Adrenal gland (tissue), 12 donors: ENCODE results near the gene MICAL3. TPM values are rescaled to one million over a fixed set of nuclear protein-coding genes. Genes with fewer than 3 reads are reported as not detected.
"Not testable (repeated sequence)": the region's sequence is repeated elsewhere in the genome, so short reads cannot be mapped to it uniquely, and the experiment has no call there.

Source experiments
- DNase-seq, 7 donors: peaks; one replicate each; pipeline ENCODE4 v3.0.0-alpha.2; 2019 to 2020
- H3K27ac ChIP-seq, 5 donors: fragments of 200-600 bp; sonication (generic) in 4 of 5; 1 replicate in 3 of 5; 2 replicates in 2 of 5; pipeline versions ENCODE4 v1.5.1 to v1.8.0; 2016 to 2020; ENCODE audit warnings: mild to moderate bottlenecking in 1 of 5
- H3K27me3 ChIP-seq: fragments of 200-600 bp; 2 replicates; pipeline ENCODE4 v1.8.0; 2021
- H3K36me3 ChIP-seq, 2 donors: fragments of 200-600 bp; replicated peaks in 1 of 2; 1 replicate in 1 of 2; 2 replicates in 1 of 2; pipeline versions ENCODE4 v1.5.1 to v1.8.0; 2018 to 2022
- H3K4me1 ChIP-seq, 2 donors: fragments of 200-600 bp; replicated peaks in 1 of 2; 1 replicate in 1 of 2; 2 replicates in 1 of 2; pipeline versions ENCODE4 v1.5.1 to v1.8.0; 2018 to 2021
- H3K4me3 ChIP-seq, 4 donors: fragments of 200-600 bp; sonication (generic) in 3 of 4; one replicate each; pipeline ENCODE4 v1.5.1; 2016 to 2018
- H3K9me3 ChIP-seq, 3 donors: fragments of 200-600 bp; sonication (generic) in 1 of 3; replicated peaks in 1 of 3; 1 replicate in 2 of 3; 2 replicates in 1 of 3; pipeline versions ENCODE4 v1.5.1 to v1.8.0; 2016 to 2021
- CTCF ChIP-seq, 6 experiments: fragments of 450-650 bp in 4 of 6; fragments of 200-600 bp in 2 of 6; sonication (generic) in 1 of 6; IDR thresholded peaks; 1 replicate in 5 of 6; 2 replicates in 1 of 6; pipeline versions ENCODE4 v1.5.1 to v1.8.0; 2016 to 2021; ENCODE audit warnings: antibody characterized with exemption in 6 of 6, mild to moderate bottlenecking in 2 of 6, moderate library complexity in 1 of 6
- POLR2A ChIP-seq, 2 donors: fragments of 450-650 bp; IDR thresholded peaks; one replicate each; pipeline ENCODE4 v1.6.1; 2017; ENCODE audit warnings: antibody characterized with exemption in 2 of 2, mild to moderate bottlenecking in 2 of 2, moderate library complexity in 1 of 2
- WGBS, 4 donors: extraction: QIAGEN DNeasy Blood & Tissue Kit in 2 of 4; methylation state at CpG; one replicate each; pipeline versions ENCODE4 v1.1.5 to v1.1.7; 2013 to 2017; 5-methylcytosine and 5-hydroxymethylcytosine counted together
- intact Hi-C, 2 donors: fragments of 100-400 bp; cut with DNase I; formaldehyde crosslinking; loops; one replicate each; pipeline versions ENCODE4 v1.14.1 to v1.15.0; 2022 to 2023
- polyA plus RNA-seq, 3 donors: library from polyadenylated mRNA; stranded (reverse); fragments of 200-250 nt in 2 of 3; fragments of 350-450 nt in 1 of 3; fragmentation: Illumina TruSeq in 1 of 3; extraction: RNeasy Lipid Tissue Mini Kit (QIAGEN cat#74804) in 1 of 3; gene quantifications; one replicate each; pipeline ENCODE4 v1.2.3, GENCODE V29; 2013 to 2014
- total RNA-seq, 9 donors: library from RNA; depleted of rRNA in 4 of 9; stranded (reverse); fragments of >200 nt in 4 of 9; fragments of 120-200 nt in 1 of 9; fragmentation: NEBNext Ultra II Directional in 1 of 9; extraction: Animal tissue kit (Norgen Biotek cat#: 25700) in 1 of 9; gene quantifications; one replicate each; pipeline versions ENCODE4 v1.1.0 to v1.2.4, GENCODE V29; 2013 to 2023
- donor health status: healthy with polysubstance abuse.
- donor health status: Bipolar disorder and iron deficiency.
- donor health status: DM: yes; HTN: yes; CAD: no.
- donor health status: DM: no; HTN: no; CAD: no.
- donor health status: DM: no; HTN: no; CAD: no.
- donor health status: DM: yes; HTN: yes; CAD: no.

Gene MICAL3
- total and polyA plus RNA-seq, 12 donors: 10.9 to 82.6 (median 34.4) TPM

GRCh38 chr22:17880468-17880867, 143.9 kb downstream of the MICAL3 start:
- H3K4me3 ChIP-seq: no peak overlapping the region
- peaks cover 0 to 28% of the 10 kb centered on the region in 2 donors for H3K36me3 ChIP-seq
- TF ChIP-seq POLR2A (IDR thresholded peaks at IDR 0.05): no peak
- TF ChIP-seq CTCF (IDR thresholded peaks at IDR 0.05): no peak
- no peak for DNase-seq
- H3K4me1 ChIP-seq: no peaks in the 10 kb centered on the region
- no peaks in the 10 kb centered on the region for H3K9me3 ChIP-seq
- 90 to 97% (median 92%) methylated on average over 10 of the region's 10 CpGs for WGBS, 4 donors
- H3K27me3 ChIP-seq: no peaks in the 10 kb centered on the region
- intact Hi-C loops: no loop called here
- H3K27ac ChIP-seq: no peak overlapping the region

DNA sequence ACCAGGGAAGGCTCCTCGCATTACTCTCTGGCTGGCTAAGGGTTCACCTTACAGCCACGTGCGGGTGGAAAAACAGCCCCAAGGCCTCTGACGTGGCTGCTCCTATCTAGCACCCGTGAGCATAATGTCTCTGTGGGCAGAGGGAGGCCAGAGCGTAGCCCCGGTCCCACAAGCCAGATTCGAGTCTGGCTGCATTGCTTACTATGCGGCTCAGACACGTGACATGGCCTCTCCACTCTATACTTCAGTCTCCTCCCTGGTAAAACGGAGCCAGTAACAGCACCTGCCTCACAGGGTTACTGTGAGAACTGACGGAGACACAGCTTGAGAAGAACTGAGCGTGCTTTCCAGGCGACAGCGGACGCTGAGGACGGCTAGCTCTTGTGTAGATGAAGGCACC, 144.3 kb downstream of the MICAL3 start:
- DNase-seq: no peak
- Histone ChIP-seq H3K4me1 (no peaks in the 10 kb centered on the region), H3K27me3 (no peaks in the 10 kb centered on the region), H3K9me3 (no peaks in the 10 kb centered on the region), H3K36me3 (peaks cover 0 to 24% of the 10 kb centered on the region in 2 donors), H3K4me3 (no peak overlapping the region), H3K27ac (no peak overlapping the region)
- intact Hi-C loops: no loop called here
- whole genome bisulfite sequencing, 4 donors: 91 to 95% (median 92%) methylated on average over 13 to 17 of the region's 17 CpGs
- no peak for TF ChIP-seq CTCF (IDR thresholded peaks at IDR 0.05)
- no peak for TF ChIP-seq POLR2A (IDR thresholded peaks at IDR 0.05)

DNA sequence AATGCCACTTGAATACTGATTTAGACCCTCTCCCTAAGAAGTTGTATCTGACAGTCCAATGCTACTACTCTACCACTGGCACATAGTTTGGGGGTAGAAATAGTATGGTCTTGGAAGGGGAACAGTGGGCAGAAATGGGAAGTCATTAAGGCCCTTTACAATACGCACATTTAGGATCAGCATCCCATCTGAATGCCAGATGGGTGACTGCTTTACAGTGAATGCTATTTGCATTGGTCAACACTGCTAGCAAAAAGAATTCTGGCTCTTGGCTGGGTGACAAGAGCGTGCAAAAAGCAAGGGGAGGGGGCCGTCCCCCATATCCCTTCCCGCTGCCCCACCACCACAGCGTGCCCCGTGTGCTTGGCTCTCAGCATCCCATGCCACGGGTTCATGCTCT, 145.4 kb downstream of the MICAL3 start:
- Histone ChIP-seq H3K27ac (no peak overlapping the region), H3K27me3 (no peaks in the 10 kb centered on the region), H3K4me1 (no peaks in the 10 kb centered on the region), H3K9me3 (no peaks in the 10 kb centered on the region), H3K4me3 (no peak overlapping the region), H3K36me3 (peaks cover 0 to 14% of the 10 kb centered on the region in 2 donors)
- DNase-seq: no peak
- intact Hi-C loops: loop anchor here in 1 of 2 donors (10.0 kb wide), 1 partner anchor 114 kb away; no protein-coding TSS in a partner anchor
- TF ChIP-seq CTCF (IDR thresholded peaks at IDR 0.05) (no peak), POLR2A (IDR thresholded peaks at IDR 0.05) (no peak)
- WGBS, 4 donors: 69 to 91% (median 86%) methylated on average over 2 to 7 of the region's 7 CpGs

- Histone ChIP-seq H3K27me3 (no peaks in the 10 kb centered on the region), H3K9me3 (no peaks in the 10 kb centered on the region), H3K36me3 (peaks cover 0 to 13% of the 10 kb centered on the region in 2 donors), H3K27ac (no peak overlapping the region), H3K4me3 (no peak overlapping the region), H3K4me1 (no peaks in the 10 kb centered on the region)
- intact Hi-C loops: loop anchor here in 1 of 2 donors (10.0 kb wide), 1 partner anchor 113 kb away; no protein-coding TSS in a partner anchor
- 94 to 97% (median 96%) methylated on average over 6 to 10 of the region's 10 CpGs for WGBS, 4 donors
- no peak for DNase-seq
- TF ChIP-seq POLR2A (IDR thresholded peaks at IDR 0.05) (no peak), CTCF (IDR thresholded peaks at IDR 0.05) (no peak)
Observed at GRCh38 chr22:17878186-17878694, 146.1 kb downstream of the MICAL3 start.

- H3K27ac ChIP-seq, DNase-seq, H3K4me3 ChIP-seq, H3K9me3 ChIP-seq, H3K4me1 ChIP-seq, H3K27me3 ChIP-seq: not testable (repeated sequence)
- intact Hi-C loops: loop anchor here in 1 of 2 donors (10.0 kb wide), 1 partner anchor 112 kb away; no protein-coding TSS in a partner anchor
- H3K36me3 ChIP-seq: peaks cover 0 to 24% of the 10 kb centered on the region in 2 donors
Observed at GRCh38 chr22:17876878-17877855, 147.2 kb downstream of the MICAL3 start.
